22Rv1 (cell line): ENCODE measurements around the gene NEURL1.

ENCODE experiments used
- H3K27ac ChIP-seq: fragments of 450-650 bp; 2 replicates; pipeline ENCODE4 v1.5.1; 2017
- ZFX ChIP-seq: fragments of 450-650 bp; IDR thresholded peaks from 2 replicates; pipeline ENCODE4 v1.6.1; 2017; ENCODE audit warnings: antibody characterized with exemption, borderline replicate concordance
- TF ChIP-seq, protein P1 (sequence below): fragments of 450-650 bp; IDR thresholded peaks from 2 replicates; pipeline ENCODE4 v1.5.1; 2017; ENCODE audit warnings: mild to moderate bottlenecking

NEURL1 gene

DNA sequence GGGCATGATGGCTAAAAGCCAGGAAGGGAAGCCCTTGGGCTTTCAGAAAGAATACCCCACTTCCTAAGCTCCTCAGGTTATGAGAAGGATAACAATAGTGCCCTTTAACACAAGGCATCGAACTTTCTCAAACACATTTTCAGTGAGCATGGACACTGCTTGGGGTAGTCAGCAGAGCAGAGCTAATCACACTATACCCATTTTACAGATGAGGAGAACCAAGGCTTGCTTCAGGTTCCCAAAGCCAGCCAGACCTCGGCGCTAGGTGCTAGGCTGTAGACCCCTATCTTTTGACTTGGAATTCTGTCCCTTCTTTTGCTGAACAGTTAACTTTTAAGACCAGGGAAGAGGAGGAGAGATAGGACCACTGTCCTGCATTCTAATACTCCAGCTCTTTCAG, 1.8 kb downstream of the NEURL1 start:
- no peak overlapping the region for H3K27ac ChIP-seq
- no peak for TF ChIP-seq ZFX
- TF ChIP-seq, protein P1, sequence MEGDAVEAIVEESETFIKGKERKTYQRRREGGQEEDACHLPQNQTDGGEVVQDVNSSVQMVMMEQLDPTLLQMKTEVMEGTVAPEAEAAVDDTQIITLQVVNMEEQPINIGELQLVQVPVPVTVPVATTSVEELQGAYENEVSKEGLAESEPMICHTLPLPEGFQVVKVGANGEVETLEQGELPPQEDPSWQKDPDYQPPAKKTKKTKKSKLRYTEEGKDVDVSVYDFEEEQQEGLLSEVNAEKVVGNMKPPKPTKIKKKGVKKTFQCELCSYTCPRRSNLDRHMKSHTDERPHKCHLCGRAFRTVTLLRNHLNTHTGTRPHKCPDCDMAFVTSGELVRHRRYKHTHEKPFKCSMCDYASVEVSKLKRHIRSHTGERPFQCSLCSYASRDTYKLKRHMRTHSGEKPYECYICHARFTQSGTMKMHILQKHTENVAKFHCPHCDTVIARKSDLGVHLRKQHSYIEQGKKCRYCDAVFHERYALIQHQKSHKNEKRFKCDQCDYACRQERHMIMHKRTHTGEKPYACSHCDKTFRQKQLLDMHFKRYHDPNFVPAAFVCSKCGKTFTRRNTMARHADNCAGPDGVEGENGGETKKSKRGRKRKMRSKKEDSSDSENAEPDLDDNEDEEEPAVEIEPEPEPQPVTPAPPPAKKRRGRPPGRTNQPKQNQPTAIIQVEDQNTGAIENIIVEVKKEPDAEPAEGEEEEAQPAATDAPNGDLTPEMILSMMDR: no peak

GRCh38 chr10:103497161-103497915, 3.8 kb downstream of the NEURL1 start:
- no peak for TF ChIP-seq ZFX
- TF ChIP-seq, protein P1: no peak
- H3K27ac ChIP-seq: no peak overlapping the region

DNA sequence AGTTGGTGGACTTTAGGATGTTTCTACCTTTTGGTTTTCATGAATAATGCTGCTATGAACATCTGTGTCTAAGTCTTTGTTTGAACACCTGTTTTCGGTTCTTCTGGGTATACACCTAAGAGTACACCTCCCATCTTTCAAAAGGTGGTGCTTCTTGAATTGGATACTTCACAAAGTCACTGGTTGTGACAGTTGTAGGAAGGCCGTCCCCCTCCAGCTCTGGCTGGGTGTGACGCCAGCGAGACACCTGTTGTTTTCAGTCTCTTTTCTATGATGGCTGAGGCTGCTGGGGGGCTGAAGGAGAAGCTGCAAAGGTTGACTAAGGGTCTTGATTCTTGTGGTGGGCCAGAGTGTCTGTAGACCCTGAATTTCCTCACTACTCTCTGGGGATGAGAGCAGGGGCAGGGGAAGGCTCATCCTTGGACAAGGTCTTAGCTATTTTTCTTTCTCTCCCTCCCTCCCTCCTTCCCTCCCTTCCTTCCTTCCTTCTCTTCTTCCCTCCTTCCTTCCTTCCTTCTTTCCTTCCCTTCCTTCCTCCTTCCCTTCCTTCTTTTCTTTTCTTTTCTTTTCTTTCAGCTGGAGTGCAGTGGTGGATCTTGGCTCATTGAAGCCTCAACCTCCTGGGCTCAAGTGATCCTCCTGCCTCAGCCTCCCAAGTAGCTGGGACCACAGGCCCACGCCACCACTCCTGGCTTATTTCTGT, 5.6 kb downstream of the NEURL1 start:
- no peak for TF ChIP-seq ZFX
- TF ChIP-seq, protein P1: no peak
- H3K27ac ChIP-seq: no peak overlapping the region

DNA sequence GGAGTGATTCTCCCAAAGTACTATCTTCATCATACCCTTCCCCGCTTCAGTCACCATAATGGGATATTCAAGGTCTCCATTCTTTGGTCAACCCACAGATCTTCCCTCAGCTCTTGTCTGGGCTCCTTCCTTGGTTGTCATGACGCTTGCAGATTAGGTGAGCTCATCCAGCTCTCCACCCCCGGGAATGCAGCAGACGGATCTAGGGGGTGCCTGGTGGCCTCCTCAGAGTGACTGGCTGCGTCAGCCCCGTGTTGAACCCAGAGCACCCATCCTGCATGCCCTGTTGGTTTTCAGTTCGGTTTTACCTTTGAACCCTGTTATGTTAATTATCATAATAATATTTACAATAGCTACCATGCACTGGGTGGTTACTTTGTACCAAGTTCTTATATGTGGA, 6.4 kb downstream of the NEURL1 start:
- TF ChIP-seq ZFX: no peak
- TF ChIP-seq, protein P1: no peak
- H3K27ac ChIP-seq: no peak overlapping the region

DNA sequence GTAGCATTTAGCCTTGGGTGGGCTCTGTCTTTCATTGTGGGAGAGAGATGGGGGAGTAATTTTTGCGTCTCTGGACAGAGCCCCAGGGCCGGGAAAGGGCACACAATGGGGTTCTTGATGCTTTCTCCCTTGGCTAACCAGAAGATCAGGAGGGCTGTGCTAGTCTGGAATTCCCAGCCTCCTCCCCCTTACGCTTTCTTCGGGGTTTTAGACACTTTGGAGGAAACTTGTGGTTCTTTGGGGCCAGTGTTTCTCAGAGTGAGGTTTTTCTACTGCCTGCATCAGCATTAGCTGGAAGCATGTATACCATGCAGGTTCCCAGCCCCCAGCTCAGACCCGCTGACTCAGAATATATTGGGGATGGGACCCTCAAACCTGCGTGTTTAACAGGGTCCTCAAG, 7.0 kb downstream of the NEURL1 start:
- H3K27ac ChIP-seq: no peak overlapping the region
- TF ChIP-seq ZFX: no peak
- TF ChIP-seq, protein P1: no peak

DNA sequence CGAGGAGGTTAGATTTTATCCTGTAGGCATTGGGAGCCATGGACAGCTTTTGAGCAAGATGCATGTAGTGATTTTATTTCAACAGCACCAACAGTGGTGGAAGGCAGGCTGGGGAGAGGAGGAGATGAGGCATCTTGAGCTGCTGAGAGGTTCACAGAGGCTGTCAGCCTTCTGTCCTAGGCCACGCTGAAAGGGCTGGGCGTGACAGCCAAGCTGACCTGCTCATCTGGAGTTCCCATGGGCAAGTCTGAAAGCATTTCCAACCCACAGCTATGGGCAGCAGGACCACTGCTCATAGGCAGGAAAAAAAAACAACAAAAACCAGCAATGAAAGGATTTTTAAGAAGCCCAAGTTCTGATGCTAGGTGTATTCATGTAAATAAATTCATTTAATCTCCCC, 7.7 kb downstream of the NEURL1 start:
- TF ChIP-seq, protein P1: no peak
- TF ChIP-seq ZFX: no peak
- no peak overlapping the region for H3K27ac ChIP-seq
